A549 (cell line): ENCODE results near the gene PSMD6. TPM values are rescaled to one million over a fixed set of nuclear protein-coding genes. Genes with fewer than 3 reads are reported as not detected.

Experiments used
- ATAC-seq, 2 experiments: fragments of 200-7000 bp in 1 of 2; fragments of >200 bp in 1 of 2; cut with Nextera tagmentation in 1 of 2; cut with Tn5 transposase in 1 of 2; 3 replicates each; pipeline versions ENCODE4 v1.8.0 to v1.9.1; 2018 to 2020; ENCODE audit warnings: mild to moderate bottlenecking in 1 of 2, moderate library complexity in 1 of 2
- CTCF ChIA-PET: fragments of 300-600 bp; sonication (Branson Sonifier 250); formaldehyde crosslinking; extraction: SDS; loops from one replicate; lab custom pipeline; 2021; ENCODE audit warnings: antibody characterized with exemption, inconsistent platforms; lab: Yijun Ruan, JAX
- POLR2A ChIA-PET: fragments of 350-600 bp; formaldehyde crosslinking; extraction: SDS; loops from one replicate; lab custom pipeline; 2021; ENCODE audit warnings: antibody characterized with exemption, inconsistent platforms; lab: Yijun Ruan, JAX
- DNase-seq, 2 experiments: peaks; one replicate each; pipeline versions ENCODE4 v3.0.0 to v3.0.0-alpha.2; 2011 to 2016; ENCODE audit warnings: low read depth in 1 of 2, low spot score in 1 of 2
- FAIRE-seq: peaks from 2 replicates; lab custom pipeline; 2011; peaks lifted over from hg19 to GRCh38; lab: Jason Lieb, UNC
- H3K27ac ChIP-seq, 2 experiments: fragments of >200 bp; sonication (Bioruptor Twin); formaldehyde crosslinking; 3 replicates each; pipeline ENCODE4 v1.5.1; 2016 to 2017
- H3K4me1 ChIP-seq: fragments of >200 bp; sonication (Bioruptor Twin); formaldehyde crosslinking; 3 replicates; pipeline ENCODE4 v1.6.1; 2016
- H3K4me2 ChIP-seq: fragments of >200 bp; sonication (Bioruptor Twin); formaldehyde crosslinking; 3 replicates; pipeline ENCODE4 v1.6.1; 2016
- H3K4me3 ChIP-seq: fragments of >200 bp; sonication (Bioruptor Twin); formaldehyde crosslinking; 3 replicates; pipeline ENCODE4 v1.5.1; 2016
- H3K9me3 ChIP-seq: fragments of >200 bp; sonication (Bioruptor Twin); formaldehyde crosslinking; 3 replicates; pipeline ENCODE4 v1.6.1; 2016
- BHLHE40 ChIP-seq: IDR thresholded peaks from 2 replicates; pipeline ENCODE4 v1.6.1; 2012; ENCODE audit warnings: low read depth, low read length, inconsistent platforms
- CBX2 ChIP-seq: fragments of 200-600 bp; sonication (generic); IDR thresholded peaks from 2 replicates; pipeline ENCODE4 v1.6.1; 2016; ENCODE audit warnings: low read depth, mild to moderate bottlenecking, borderline replicate concordance
- CHD2 ChIP-seq: fragments of 150-350 bp; IDR thresholded peaks from 2 replicates; pipeline ENCODE4 v1.6.1; 2014; ENCODE audit warnings: low read length; ENCODE audit not compliant: partially characterized antibody
- ELK1 ChIP-seq: fragments of 150-350 bp; IDR thresholded peaks from 2 replicates; pipeline ENCODE4 v1.6.1; 2014; ENCODE audit warnings: low read depth, mild to moderate bottlenecking, low read length
- EP300 ChIP-seq, 2 experiments: fragments of >200 bp; sonication (Bioruptor Twin); formaldehyde crosslinking; IDR thresholded peaks; 2 replicates in 1 of 2; 3 replicates in 1 of 2; pipeline ENCODE4 v1.6.1; 2016 to 2017
- FOSL2 ChIP-seq, 2 experiments: fragments of 450-650 bp in 1 of 2; fragments of >200 bp in 1 of 2; sonication (Bioruptor Twin) in 1 of 2; formaldehyde crosslinking; IDR thresholded peaks; 2 replicates each; pipeline versions ENCODE4 v1.5.0 to v1.6.1; 2016 to 2020; ENCODE audit warnings: mild to moderate bottlenecking in 1 of 2, moderate library complexity in 1 of 2
- GATA3 ChIP-seq: IDR thresholded peaks from 2 replicates; pipeline ENCODE4 v1.6.1; 2012; ENCODE audit warnings: borderline replicate concordance
- HDAC2 ChIP-seq: fragments of 200-600 bp; sonication (generic); IDR thresholded peaks from 2 replicates; pipeline ENCODE4 v1.6.1; 2016
- JUN ChIP-seq, 2 experiments: fragments of >200 bp; sonication (Bioruptor Twin); formaldehyde crosslinking; IDR thresholded peaks; 2 replicates in 1 of 2; 3 replicates in 1 of 2; pipeline ENCODE4 v1.6.1; 2016 to 2017
- KDM5A ChIP-seq: fragments of 200-600 bp; sonication (generic); IDR thresholded peaks from 2 replicates; pipeline ENCODE4 v1.6.1; 2016; ENCODE audit warnings: antibody characterized with exemption, mild to moderate bottlenecking
- MAFK ChIP-seq: fragments of 450-650 bp; IDR thresholded peaks from 2 replicates; pipeline ENCODE4 v1.6.1; 2014; ENCODE audit not compliant: partially characterized antibody
- MYC ChIP-seq: IDR thresholded peaks from 2 replicates; pipeline ENCODE4 v1.6.1; 2012; ENCODE audit warnings: mild to moderate bottlenecking, inconsistent platforms, low read length, improper control_type of control experiment, borderline replicate concordance
- NR3C1 ChIP-seq: fragments of >200 bp; sonication (Bioruptor Twin); formaldehyde crosslinking; IDR thresholded peaks from 3 replicates; pipeline ENCODE4 v1.6.1; 2017
- PHF8 ChIP-seq: fragments of 200-600 bp; sonication (generic); IDR thresholded peaks from 2 replicates; pipeline ENCODE4 v1.6.1; 2016; ENCODE audit warnings: low read depth, mild to moderate bottlenecking, antibody characterized with exemption, moderate library complexity, borderline replicate concordance
- POLR2AphosphoS2 ChIP-seq: conservative IDR thresholded peaks from 2 replicates; pipeline ENCODE4 v1.6.1; 2012; ENCODE audit warnings: low read length, improper control_type of control experiment, inconsistent platforms
- RARB ChIP-seq: fragments of 250-450 bp; sonication (Bioruptor Pico); IDR thresholded peaks from 2 replicates; pipeline ENCODE4 v1.8.0; 2021; ENCODE audit warnings: mild to moderate bottlenecking, moderate library complexity
- RCOR1 ChIP-seq: fragments of 150-350 bp; IDR thresholded peaks from 2 replicates; pipeline ENCODE4 v1.6.1; 2014; ENCODE audit warnings: antibody characterized with exemption, low read length, low read depth
- SMC3 ChIP-seq: fragments of >200 bp; sonication (Bioruptor Twin); formaldehyde crosslinking; IDR thresholded peaks from 3 replicates; pipeline ENCODE4 v1.6.1; 2018; ENCODE audit warnings: inconsistent platforms
- USF2 ChIP-seq: fragments of 450-650 bp; IDR thresholded peaks from 2 replicates; pipeline ENCODE4 v1.6.1; 2014; ENCODE audit warnings: antibody characterized with exemption
- ZNF302 ChIP-seq: fragments of 250-450 bp; sonication (Bioruptor Pico); IDR thresholded peaks from 2 replicates; pipeline ENCODE4 v1.9.0; 2021; ENCODE audit warnings: inconsistent platforms, mild to moderate bottlenecking, moderate library complexity
- WGBS: methylation state at CpG from one replicate; pipeline ENCODE4 v1.1.6; 2017; ENCODE audit errors: missing lambda C conversion rate; 5-methylcytosine and 5-hydroxymethylcytosine counted together
- polyA plus RNA-seq, 4 experiments: library from polyadenylated mRNA; depleted of rRNA in 3 of 4; stranded (reverse); fragments of >200 nt; fragmentation: RNase III in 1 of 4; extraction: RNeasy Plus Mini Kit Qiagen cat#74134 plus additional on column Dnase treatment in 1 of 4; gene quantifications; 2 replicates in 3 of 4; 3 replicates in 1 of 4; pipeline ENCODE4 v1.2.3, GENCODE V29; 2011 to 2017

PSMD6 gene
- polyA plus RNA-seq, 2 of the 4 experiments (the other 2 are of a cell fraction): 76.8 to 117 TPM

GRCh38 chr3:64008487-64009351 lies 14.6 kb downstream of the PSMD6 start:
- ChIA-PET CTCF (interaction anchor here (1.7 to 2.5 kb wide), 3 partner anchors 15 to 47 kb away, joined by 7 to 12 read pairs (median 11); partner anchors contain the start of gene PSMD6), POLR2A (no interaction called here)
- H3K27ac ChIP-seq: no peak overlapping the region
- no peak overlapping the region for H3K4me2 ChIP-seq
- H3K4me1 ChIP-seq: peaks cover 7% of the 10 kb centered on the region; the same call in 1 of the 3 replicates
- H3K4me3 ChIP-seq: no peak overlapping the region
- TF ChIP-seq MAFK (peak; percentile 74), HDAC2 (no peak), ELK1 (no peak), PHF8 (no peak)
- TF ChIP-seq, all 56 proteins: peak for 1
- FAIRE-seq (no peak), ATAC-seq (peak in 1 of 2 experiments; percentile 43; a peak in 3 of 6 replicates), DNase-seq (no peak)
- no peaks in the 10 kb centered on the region for H3K9me3 ChIP-seq
- 78% methylated on average over 7 of the region's 7 CpGs for WGBS

GRCh38 chr3:64008017-64008416 lies 15.3 kb downstream of the PSMD6 start:
- TF ChIP-seq POLR2AphosphoS2 (no peak), ELK1 (no peak), USF2 (no peak), CHD2 (no peak), ZNF302 (no peak), MAFK (no peak), MYC (no peak), SMC3 (no peak), KDM5A (no peak), BHLHE40 (no peak), CBX2 (no peak), GATA3 (no peak), NR3C1 (no peak), RCOR1 (no peak), JUN (IDR thresholded peaks at IDR 0.05) (no peak), RARB (CRISPR knock-in tag) (no peak), EP300 (IDR thresholded peaks at IDR 0.05) (no peak), FOSL2 (IDR thresholded peaks at IDR 0.05) (no peak), FOSL2 (CRISPR knock-in tag; IDR thresholded peaks at IDR 0.05) (no peak)
- Histone ChIP-seq H3K4me3 (no peak overlapping the region), H3K9me3 (no peaks in the 10 kb centered on the region), H3K4me1 (peaks cover 7% of the 10 kb centered on the region; the same call in 1 of the 3 replicates), H3K4me2 (no peak overlapping the region), H3K27ac (no peak overlapping the region)
- ChIA-PET CTCF (interaction anchor here (1.7 to 2.5 kb wide), 3 partner anchors 14 to 46 kb away, joined by 7 to 12 read pairs (median 11); partner anchors contain the start of gene PSMD6), POLR2A (no interaction called here)
- no peak for DNase-seq
- no peak for ATAC-seq
- 94% methylated on average over 2 of the region's 2 CpGs for WGBS
- no peak for FAIRE-seq
